Osteoblast (primary cell): ENCODE measurements around the gene EXOG. TPM values are rescaled to one million over a fixed set of nuclear protein-coding genes. Genes with fewer than 3 reads are reported as not detected.

Source experiments
- DNase-seq: peaks from one replicate; pipeline ENCODE4 v3.0.0; 2011; ENCODE audit warnings: low spot score, mixed read lengths; ENCODE audit not compliant: insufficient read length; ENCODE audit errors: missing footprints
- H2AFZ ChIP-seq: 2 replicates; pipeline ENCODE4 v1.6.0; 2011; ENCODE audit warnings: mild to moderate bottlenecking, low read length
- H3K27ac ChIP-seq: 2 replicates; pipeline ENCODE4 v1.5.1; 2011; ENCODE audit warnings: mild to moderate bottlenecking, low read depth, low read length, moderate library complexity
- H3K27me3 ChIP-seq: 2 replicates; pipeline ENCODE4 v1.6.0; 2012; ENCODE audit warnings: mild to moderate bottlenecking, control low read depth, inconsistent platforms, low read length, moderate library complexity; ENCODE audit not compliant: insufficient read depth
- H3K36me3 ChIP-seq: 2 replicates; pipeline ENCODE4 v1.5.1; 2011; ENCODE audit warnings: mild to moderate bottlenecking, low read length, control low read depth, moderate library complexity; ENCODE audit not compliant: insufficient read depth
- H3K4me1 ChIP-seq: 2 replicates; pipeline ENCODE4 v1.5.1; 2011; ENCODE audit warnings: mild to moderate bottlenecking, low read length, control low read depth, moderate library complexity; ENCODE audit not compliant: insufficient read depth
- H3K4me2 ChIP-seq: 2 replicates; pipeline ENCODE4 v1.6.0; 2011; ENCODE audit warnings: mild to moderate bottlenecking, low read length; ENCODE audit not compliant: insufficient read depth
- H3K4me3 ChIP-seq: fragments of 200-600 bp; sonication (generic); 3 replicates; pipeline ENCODE4 v1.5.1; 2012; ENCODE audit warnings: mild to moderate bottlenecking, low read length, inconsistent platforms; ENCODE audit not compliant: insufficient read depth
- H3K79me2 ChIP-seq: 2 replicates; pipeline ENCODE4 v1.6.0; 2012; ENCODE audit warnings: mild to moderate bottlenecking, low read length, control low read depth, inconsistent platforms; ENCODE audit not compliant: insufficient read depth
- H3K9me3 ChIP-seq: 2 replicates; pipeline ENCODE4 v1.5.1; 2011; ENCODE audit warnings: low read depth, low read length, control low read depth
- H4K20me1 ChIP-seq: 2 replicates; pipeline ENCODE4 v1.6.0; 2012; ENCODE audit warnings: mild to moderate bottlenecking, low read length, control low read depth; ENCODE audit not compliant: insufficient read depth
- total RNA-seq: library from RNA; depleted of rRNA; stranded (reverse); fragments of >200 nt; gene quantifications from 2 replicates; pipeline ENCODE4 v1.2.3, GENCODE V29; 2012
- TF ChIP-seq, protein P1 (sequence below): IDR thresholded peaks from 2 replicates; pipeline ENCODE4 v1.5.1; 2011; ENCODE audit warnings: mild to moderate bottlenecking, low read depth, low read length, moderate library complexity; ENCODE audit errors: extremely low read depth

Gene EXOG
- total RNA-seq, 1 donor = 14.5 TPM

DNA sequence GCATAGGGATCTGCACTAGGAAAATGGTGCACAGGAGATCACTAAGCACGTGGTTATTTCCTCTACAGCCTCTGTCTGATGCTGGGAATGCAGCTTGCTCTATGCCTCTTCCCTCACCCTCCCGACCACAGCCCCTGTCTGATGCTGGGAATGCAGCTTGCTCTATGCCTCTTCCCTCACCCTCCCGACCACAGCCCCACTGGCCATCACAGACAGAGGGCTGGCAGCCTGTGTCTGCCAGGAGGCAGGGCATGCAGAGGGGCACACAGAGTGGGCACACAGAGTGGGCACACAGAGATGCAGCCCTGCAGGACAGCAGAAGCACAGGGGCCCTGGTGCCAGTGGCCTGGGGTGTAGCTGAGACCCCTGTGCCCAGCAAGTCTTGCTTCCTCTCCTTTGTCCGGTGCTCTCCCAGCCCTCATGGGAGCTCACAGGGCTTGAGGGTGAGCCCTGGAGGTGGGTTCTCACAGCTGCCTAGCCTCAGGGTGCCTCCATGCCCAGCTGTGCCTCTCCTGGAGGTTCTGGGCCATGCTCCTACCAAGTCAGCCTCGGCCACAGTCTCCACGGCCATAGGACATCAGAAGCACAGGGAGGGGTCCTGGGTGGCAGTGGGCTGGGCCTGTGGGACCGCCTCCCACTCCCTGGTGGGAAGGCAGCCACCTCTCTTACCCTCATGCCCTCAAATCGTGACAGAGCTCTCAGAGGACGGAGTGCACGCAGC is 65.8 kb downstream of the EXOG start:
- no peaks in the 10 kb centered on the region for H3K79me2 ChIP-seq
- H3K4me3 ChIP-seq = no peak overlapping the region
- TF ChIP-seq, protein P1, sequence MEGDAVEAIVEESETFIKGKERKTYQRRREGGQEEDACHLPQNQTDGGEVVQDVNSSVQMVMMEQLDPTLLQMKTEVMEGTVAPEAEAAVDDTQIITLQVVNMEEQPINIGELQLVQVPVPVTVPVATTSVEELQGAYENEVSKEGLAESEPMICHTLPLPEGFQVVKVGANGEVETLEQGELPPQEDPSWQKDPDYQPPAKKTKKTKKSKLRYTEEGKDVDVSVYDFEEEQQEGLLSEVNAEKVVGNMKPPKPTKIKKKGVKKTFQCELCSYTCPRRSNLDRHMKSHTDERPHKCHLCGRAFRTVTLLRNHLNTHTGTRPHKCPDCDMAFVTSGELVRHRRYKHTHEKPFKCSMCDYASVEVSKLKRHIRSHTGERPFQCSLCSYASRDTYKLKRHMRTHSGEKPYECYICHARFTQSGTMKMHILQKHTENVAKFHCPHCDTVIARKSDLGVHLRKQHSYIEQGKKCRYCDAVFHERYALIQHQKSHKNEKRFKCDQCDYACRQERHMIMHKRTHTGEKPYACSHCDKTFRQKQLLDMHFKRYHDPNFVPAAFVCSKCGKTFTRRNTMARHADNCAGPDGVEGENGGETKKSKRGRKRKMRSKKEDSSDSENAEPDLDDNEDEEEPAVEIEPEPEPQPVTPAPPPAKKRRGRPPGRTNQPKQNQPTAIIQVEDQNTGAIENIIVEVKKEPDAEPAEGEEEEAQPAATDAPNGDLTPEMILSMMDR = no peak
- H3K4me2 ChIP-seq = no peak overlapping the region
- no peak overlapping the region for H3K27ac ChIP-seq
- no peaks in the 10 kb centered on the region for H3K27me3 ChIP-seq
- H3K36me3 ChIP-seq = no peaks in the 10 kb centered on the region
- DNase-seq = no peak
- H2AFZ ChIP-seq = no peak overlapping the region
- no peaks in the 10 kb centered on the region for H3K4me1 ChIP-seq
- no peaks in the 10 kb centered on the region for H4K20me1 ChIP-seq
- H3K9me3 ChIP-seq = no peaks in the 10 kb centered on the region

DNA sequence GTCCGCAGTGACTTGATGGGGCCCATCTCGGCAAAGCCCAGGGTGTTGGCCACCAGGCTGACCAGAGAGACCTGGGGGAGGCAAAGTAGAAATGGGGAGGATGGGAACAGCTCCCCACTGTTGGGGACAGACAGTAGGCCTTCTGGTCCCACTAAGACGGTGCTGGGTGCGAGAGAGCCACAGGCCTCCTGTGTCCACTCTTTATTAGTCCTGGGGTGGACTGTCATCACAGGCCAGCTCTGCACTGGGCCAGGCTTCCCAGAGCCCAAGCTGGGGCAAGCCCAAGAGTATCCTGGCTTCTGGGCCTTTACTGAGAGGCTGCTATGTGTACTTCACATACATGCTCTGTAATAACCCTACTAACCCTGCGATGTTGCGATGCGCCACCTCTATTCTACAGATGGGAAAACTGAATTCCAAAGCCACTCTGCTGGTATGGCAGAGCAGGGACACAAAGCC is 66.4 kb downstream of the EXOG start:
- Histone ChIP-seq H3K9me3 (no peaks in the 10 kb centered on the region), H4K20me1 (no peaks in the 10 kb centered on the region), H3K4me3 (no peak overlapping the region), H3K27me3 (no peaks in the 10 kb centered on the region), H3K27ac (no peak overlapping the region), H3K4me1 (no peaks in the 10 kb centered on the region), H3K79me2 (no peaks in the 10 kb centered on the region), H2AFZ (no peak overlapping the region), H3K4me2 (no peak overlapping the region), H3K36me3 (no peaks in the 10 kb centered on the region)
- DNase-seq = no peak
- TF ChIP-seq, protein P1 = no peak

DNA sequence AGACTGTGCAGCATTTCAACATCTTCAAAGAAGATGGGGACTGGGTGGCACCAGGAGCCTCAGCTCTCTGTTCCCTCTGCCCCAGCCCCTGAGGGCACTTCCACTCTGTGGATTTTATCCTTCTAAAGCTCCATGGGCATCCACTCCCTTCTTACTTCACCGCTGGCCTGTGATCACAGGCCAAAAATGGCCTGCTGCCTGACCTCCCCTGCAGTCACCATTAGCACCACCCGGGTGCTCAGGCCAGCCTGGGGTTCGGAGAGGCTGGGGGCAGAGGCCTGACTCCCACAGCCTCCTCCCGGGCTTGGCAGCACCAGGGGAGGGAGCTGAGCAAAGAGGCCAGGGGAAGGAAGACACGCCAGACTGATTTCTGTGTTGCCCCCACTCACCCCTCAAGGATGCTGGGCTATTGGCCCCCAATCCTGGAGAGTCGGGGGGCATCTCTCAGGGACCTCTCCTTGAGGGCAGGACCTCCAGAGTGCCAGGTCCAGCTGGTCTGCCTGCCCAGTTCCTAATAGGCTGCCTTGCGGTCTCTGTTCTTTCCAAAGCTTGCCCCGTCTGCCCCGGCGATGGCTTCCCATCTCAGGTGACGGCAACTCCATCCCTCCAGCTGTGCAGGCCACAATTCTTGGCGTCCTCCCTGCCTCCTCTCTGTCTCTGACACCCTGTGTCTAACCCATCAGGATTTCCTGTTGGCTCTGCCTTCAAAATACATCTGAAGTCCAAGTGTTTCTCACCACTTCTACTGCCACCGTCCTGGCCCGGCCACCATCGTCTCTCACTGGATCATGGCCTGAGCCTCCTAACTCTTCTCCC is 67.1 kb downstream of the EXOG start:
- Histone ChIP-seq H3K9me3 (no peaks in the 10 kb centered on the region), H3K36me3 (no peaks in the 10 kb centered on the region), H3K27ac (no peak overlapping the region), H3K4me1 (no peaks in the 10 kb centered on the region), H2AFZ (no peak overlapping the region), H4K20me1 (no peaks in the 10 kb centered on the region), H3K79me2 (no peaks in the 10 kb centered on the region), H3K27me3 (no peaks in the 10 kb centered on the region), H3K4me3 (no peak overlapping the region), H3K4me2 (no peak overlapping the region)
- no peak for DNase-seq
- TF ChIP-seq, protein P1 = no peak

DNA sequence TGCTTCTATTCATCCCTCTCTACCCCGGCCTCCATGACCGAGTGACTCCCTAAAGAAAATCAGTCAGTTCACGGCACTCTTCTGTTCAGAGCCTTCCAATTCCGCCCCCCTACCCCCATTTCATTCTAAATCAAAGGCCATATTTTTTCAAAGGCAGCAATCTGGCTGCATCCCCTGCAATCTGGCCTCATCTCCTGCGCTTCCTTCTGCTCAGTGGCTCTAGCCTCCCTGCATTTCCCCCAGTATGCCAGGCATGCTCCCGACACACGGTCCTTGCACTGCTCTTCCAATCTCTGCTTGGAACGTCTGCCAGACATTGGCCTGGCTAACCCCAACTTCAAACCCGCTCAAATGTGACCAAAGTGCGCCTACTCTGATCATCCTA is 67.7 kb downstream of the EXOG start:
- TF ChIP-seq, protein P1 = no peak
- Histone ChIP-seq H4K20me1 (no peaks in the 10 kb centered on the region), H2AFZ (no peak overlapping the region), H3K36me3 (no peaks in the 10 kb centered on the region), H3K4me2 (no peak overlapping the region), H3K4me1 (no peaks in the 10 kb centered on the region), H3K79me2 (no peaks in the 10 kb centered on the region), H3K27me3 (no peaks in the 10 kb centered on the region), H3K27ac (no peak overlapping the region), H3K9me3 (no peaks in the 10 kb centered on the region), H3K4me3 (no peak overlapping the region)
- no peak for DNase-seq
